Body of pancreas (tissue), 4 donors: ENCODE results near the gene FBXO31.

Experiments
- POLR2A ChIP-seq, 3 donors: fragments of 450-650 bp; IDR thresholded peaks; one replicate each; pipeline ENCODE4 v1.6.1; 2016; ENCODE audit warnings: antibody characterized with exemption in 3 of 3, mild to moderate bottlenecking in 2 of 3
- TF ChIP-seq, protein P1 (sequence below), 7 experiments: fragments of 450-650 bp in 4 of 7; fragments of 200-600 bp in 3 of 7; sonication (generic) in 3 of 7; IDR thresholded peaks; one replicate each; pipeline ENCODE4 v1.5.1; 2016 to 2019; ENCODE audit warnings: antibody characterized with exemption in 7 of 7

DNA sequence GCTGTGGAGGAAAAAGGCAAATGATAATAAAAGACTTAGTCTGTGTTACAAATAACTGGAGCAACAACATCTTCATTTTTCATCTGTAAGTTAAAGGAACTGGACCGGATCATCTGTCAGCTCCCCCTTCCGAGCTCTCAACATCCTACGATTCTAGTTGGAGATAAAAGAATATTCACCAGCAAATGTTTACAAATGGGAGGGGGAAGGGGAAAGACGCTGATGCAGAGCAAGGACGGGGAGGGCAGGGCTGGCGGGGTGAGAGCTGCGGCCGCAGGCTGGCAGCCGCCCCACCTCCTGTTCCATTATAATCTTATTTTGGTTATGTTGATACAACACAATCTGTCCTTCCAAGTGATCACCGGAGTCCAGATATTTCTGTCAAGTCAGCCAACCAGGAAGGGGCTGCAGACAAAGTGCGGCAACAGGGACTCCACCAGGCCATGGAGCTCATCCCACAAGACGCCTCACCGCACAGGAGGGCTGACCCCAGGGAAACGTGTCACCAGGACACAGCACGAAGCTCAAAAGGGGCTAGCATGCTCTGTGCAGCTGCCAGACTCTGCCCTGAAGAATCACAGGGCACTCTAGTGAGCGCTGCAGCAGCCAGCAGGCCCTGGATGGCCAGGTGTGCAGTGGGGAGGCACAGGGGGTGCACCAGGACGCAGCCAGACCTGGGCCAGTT, 19.7 kb downstream of the FBXO31 start:
- TF ChIP-seq, protein P1, sequence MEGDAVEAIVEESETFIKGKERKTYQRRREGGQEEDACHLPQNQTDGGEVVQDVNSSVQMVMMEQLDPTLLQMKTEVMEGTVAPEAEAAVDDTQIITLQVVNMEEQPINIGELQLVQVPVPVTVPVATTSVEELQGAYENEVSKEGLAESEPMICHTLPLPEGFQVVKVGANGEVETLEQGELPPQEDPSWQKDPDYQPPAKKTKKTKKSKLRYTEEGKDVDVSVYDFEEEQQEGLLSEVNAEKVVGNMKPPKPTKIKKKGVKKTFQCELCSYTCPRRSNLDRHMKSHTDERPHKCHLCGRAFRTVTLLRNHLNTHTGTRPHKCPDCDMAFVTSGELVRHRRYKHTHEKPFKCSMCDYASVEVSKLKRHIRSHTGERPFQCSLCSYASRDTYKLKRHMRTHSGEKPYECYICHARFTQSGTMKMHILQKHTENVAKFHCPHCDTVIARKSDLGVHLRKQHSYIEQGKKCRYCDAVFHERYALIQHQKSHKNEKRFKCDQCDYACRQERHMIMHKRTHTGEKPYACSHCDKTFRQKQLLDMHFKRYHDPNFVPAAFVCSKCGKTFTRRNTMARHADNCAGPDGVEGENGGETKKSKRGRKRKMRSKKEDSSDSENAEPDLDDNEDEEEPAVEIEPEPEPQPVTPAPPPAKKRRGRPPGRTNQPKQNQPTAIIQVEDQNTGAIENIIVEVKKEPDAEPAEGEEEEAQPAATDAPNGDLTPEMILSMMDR (IDR thresholded peaks at IDR 0.05), result no peak
- TF ChIP-seq POLR2A (IDR thresholded peaks at IDR 0.05), result no peak
